Ascending aorta (tissue), 2 donors: Measurements from ENCODE around the gene TRAPPC13. TPM values are rescaled to one million over a fixed set of nuclear protein-coding genes. Genes with fewer than 3 reads are reported as not detected.
A peak's percentile ranks its signal among the peaks of the same experiment; 100 is the strongest.
"Not testable (repeated sequence)": the region's sequence is repeated elsewhere in the genome, so short reads cannot be mapped to it uniquely, and the experiment has no call there.

Experiments
- DNase-seq, 2 donors: peaks; one replicate each; pipeline ENCODE4 v3.0.0-alpha.2; 2019; ENCODE audit warnings: low spot score in 2 of 2
- H3K27ac ChIP-seq, 2 donors: fragments of 200-600 bp; sonication (generic); one replicate each; pipeline ENCODE4 v1.5.1; 2016 to 2017; ENCODE audit warnings: mild to moderate bottlenecking in 1 of 2
- H3K27me3 ChIP-seq: fragments of 200-600 bp; sonication (generic); one replicate; pipeline ENCODE4 v1.5.1; 2017
- H3K36me3 ChIP-seq, 2 donors: fragments of 200-600 bp; sonication (generic); one replicate each; pipeline ENCODE4 v1.5.1; 2016
- H3K4me1 ChIP-seq, 2 donors: fragments of 200-600 bp; sonication (generic); one replicate each; pipeline ENCODE4 v1.5.1; 2016 to 2017; ENCODE audit warnings: mild to moderate bottlenecking in 1 of 2
- H3K4me3 ChIP-seq, 2 donors: fragments of 200-600 bp; sonication (generic); one replicate each; pipeline ENCODE4 v1.5.1; 2016 to 2017; ENCODE audit warnings: mild to moderate bottlenecking in 1 of 2
- H3K9me3 ChIP-seq, 2 donors: fragments of 200-600 bp; sonication (generic); one replicate each; pipeline ENCODE4 v1.5.1; 2016
- CTCF ChIP-seq, 3 experiments: fragments of 200-600 bp in 2 of 3; fragments of 450-650 bp in 1 of 3; sonication (generic) in 2 of 3; IDR thresholded peaks; one replicate each; pipeline ENCODE4 v1.5.1; 2016 to 2019; ENCODE audit warnings: antibody characterized with exemption in 3 of 3, mild to moderate bottlenecking in 1 of 3, moderate library complexity in 1 of 3
- intact Hi-C: fragments of 100-400 bp; cut with DNase I; formaldehyde crosslinking; loops from one replicate; pipeline ENCODE4 v1.15.1; 2023
- total RNA-seq: library from RNA; depleted of rRNA; stranded (reverse); fragments of >200 nt; gene quantifications from one replicate; pipeline ENCODE4 v1.1.0, GENCODE V29; 2016

Gene TRAPPC13
- total RNA-seq, result 7.6 TPM

- intact Hi-C loops, result loop anchor here (1.0 to 2.0 kb wide), 4 partner anchors 62 to 520 kb away; partner anchors contain the start of genes CENPK, NLN, PPWD1 and SGTB
- Histone ChIP-seq H3K36me3 (peaks cover 0 to 6% of the 10 kb centered on the region in 2 donors), H3K4me1 (peaks cover 0 to 21% of the 10 kb centered on the region in 2 donors)
Measured at GRCh38 chr5:65624571-65625555, at the start of gene TRAPPC13, which contains the start of gene SHLD3. Gene TRAPPC13, plus strand, starts transcription at chr5:65625027. Its CDS starts 34 bp downstream, at chr5:65625061. Gene SHLD3, plus strand, starts transcription at chr5:65625027. Its CDS starts 4,561 bp downstream, at chr5:65629588.

GRCh38 chr5:65577141-65577540 is 47.7 kb upstream of the TRAPPC13 start:
- Histone ChIP-seq H3K4me1 (no peaks in the 10 kb centered on the region), H3K9me3 (no peaks in the 10 kb centered on the region), H3K27me3 (no peaks in the 10 kb centered on the region), H3K4me3 (no peak overlapping the region), H3K27ac (no peak overlapping the region), H3K36me3 (peaks cover 25 to 61% of the 10 kb centered on the region in 2 donors)
- intact Hi-C loops, result no loop called here
- no peak for TF ChIP-seq CTCF (IDR thresholded peaks at IDR 0.05)
- no peak for DNase-seq

More at GRCh38 chr5:65624571-65625555, at the start of gene TRAPPC13, which contains the start of gene SHLD3:
- DNase-seq, result peak; percentile 47 to 92
- TF ChIP-seq CTCF (IDR thresholded peaks at IDR 0.05), result peak in 1 of 3 experiments; percentile 6
- H3K4me3 ChIP-seq, result peak within 1 kb of the TSS; percentile 85 to 86
- no peaks in the 10 kb centered on the region for H3K9me3 ChIP-seq
- peak within 1 kb of the TSS; percentile 80 to 83 for H3K27ac ChIP-seq
- no peaks in the 10 kb centered on the region for H3K27me3 ChIP-seq

DNA sequence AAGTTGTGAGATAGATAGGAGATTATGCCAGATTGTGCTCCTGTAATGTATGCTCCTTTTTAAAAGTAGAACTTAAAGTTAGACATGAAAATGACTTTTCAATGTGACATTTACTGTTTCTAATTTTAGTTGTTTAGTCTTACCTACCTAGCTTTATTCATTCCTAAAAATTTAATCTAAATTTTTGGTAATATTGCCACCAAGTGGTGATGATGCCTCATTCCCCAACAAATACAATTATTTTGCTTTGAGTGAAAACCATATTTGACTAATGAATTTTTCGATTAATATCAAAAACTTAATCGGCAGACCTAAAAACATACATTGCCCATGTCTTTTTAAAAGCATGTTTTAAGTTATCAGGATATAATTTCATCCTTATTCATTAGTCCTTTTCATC is 36.1 kb upstream of the TRAPPC13 start:
- peaks cover 27 to 69% of the 10 kb centered on the region in 2 donors for H3K36me3 ChIP-seq
- intact Hi-C loops, result no loop called here
- no peak overlapping the region for H3K27ac ChIP-seq
- H3K4me1 ChIP-seq, result no peaks in the 10 kb centered on the region
- no peak overlapping the region for H3K4me3 ChIP-seq
- no peak for DNase-seq
- H3K9me3 ChIP-seq, result no peaks in the 10 kb centered on the region
- H3K27me3 ChIP-seq, result no peaks in the 10 kb centered on the region
- TF ChIP-seq CTCF (IDR thresholded peaks at IDR 0.05), result no peak

DNA sequence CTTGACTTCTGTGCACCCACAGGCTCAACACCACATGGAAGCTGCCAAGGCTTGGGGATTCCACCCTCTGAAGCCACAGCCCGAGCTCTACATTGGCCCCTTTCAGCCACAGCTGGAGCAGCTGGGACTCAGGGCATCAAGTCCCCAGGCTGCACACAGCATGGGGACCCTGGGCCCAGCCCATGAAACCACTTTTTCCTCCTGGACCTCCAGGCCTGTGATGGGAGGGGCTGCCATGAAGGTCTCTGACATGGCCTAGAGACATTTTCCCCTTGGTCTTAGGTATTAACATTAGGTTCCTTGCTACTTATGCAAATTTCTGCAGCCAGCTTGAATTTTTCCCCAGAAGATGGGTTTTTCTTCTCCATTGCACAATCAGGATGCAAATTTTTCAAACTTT is 23.1 kb upstream of the TRAPPC13 start:
- not testable (repeated sequence) for H3K4me3 ChIP-seq
- peaks cover 43 to 93% of the 10 kb centered on the region in 2 donors for H3K36me3 ChIP-seq

GRCh38 chr5:65611524-65611923 is 13.3 kb upstream of the TRAPPC13 start:
- Histone ChIP-seq H3K4me3 (no peak overlapping the region), H3K27me3 (no peaks in the 10 kb centered on the region), H3K4me1 (no peaks in the 10 kb centered on the region), H3K27ac (no peak overlapping the region), H3K9me3 (no peaks in the 10 kb centered on the region), H3K36me3 (peaks cover 42 to 79% of the 10 kb centered on the region in 2 donors)
- TF ChIP-seq CTCF (IDR thresholded peaks at IDR 0.05), result no peak
- intact Hi-C loops, result no loop called here
- no peak for DNase-seq

More for the DNA sequence above, 23.1 kb upstream of the TRAPPC13 start:
- H3K4me1 ChIP-seq, H3K9me3 ChIP-seq, intact Hi-C loops, H3K27me3 ChIP-seq, DNase-seq, H3K27ac ChIP-seq: not testable (repeated sequence)
